Measurements from ENCODE around the gene FAM89A. TPM values are rescaled to one million over a fixed set of nuclear protein-coding genes. Genes with fewer than 3 reads are reported as not detected.

Gene FAM89A
- total RNA-seq, 1 experiment from 2014 or later: 23.6 TPM

GRCh38 chr1:231028682-231029081, 11.4 kb downstream of the FAM89A start:
- Histone ChIP-seq H3K79me2 (ENCODE audit: insufficient read depth, low read length) (peaks cover 51% of the 10 kb centered on the region), H3K9ac (ENCODE audit: low read length) (no peak overlapping the region), H3K4me3 (replicated peaks in 1 of 2; ENCODE audit: low read depth in 1 of 2, low read length in 2 of 2) (no peak overlapping the region), H2AFZ (ENCODE audit: low read depth, low read length, poor library complexity, severe bottlenecking) (no peak overlapping the region), H3K4me2 (ENCODE audit: low read length) (no peak overlapping the region), H3K27me3 (ENCODE audit: insufficient read depth, low read length) (no peaks in the 10 kb centered on the region), H3K9me2 (ENCODE audit: insufficient read depth) (no peaks in the 10 kb centered on the region), H3K9me3 (ENCODE audit: control insufficient read depth in 1 of 2, insufficient read depth in 1 of 2, low read depth in 1 of 2, low read length in 2 of 2) (no peaks in the 10 kb centered on the region), H3K4me1 (ENCODE audit: control insufficient read depth in 1 of 2, insufficient read depth in 2 of 2, low read length in 2 of 2) (no peaks in the 10 kb centered on the region), H4K20me1 (ENCODE audit: insufficient read depth) (no peaks in the 10 kb centered on the region), H3K27ac (ENCODE audit: low read depth, low read length) (no peak overlapping the region), H3K36me3 (ENCODE audit: control insufficient read depth in 1 of 2, insufficient read depth in 2 of 2, low read length in 2 of 2) (no peaks in the 10 kb centered on the region)
- intact Hi-C loops (cut with micrococcal nuclease): no loop called here
- ATAC-seq (no peak), DNase-seq (ENCODE audit: low read depth, low spot score) (no peak)
- RAD21 ChIA-PET (ENCODE audit: low non-redundant PET in 1 of 2, low total read pairs in 2 of 2, uncharacterized antibody in 2 of 2, unreplicated experiment in 2 of 2): no interaction called here
- POLR2A ChIA-PET: no interaction called here
- CTCF ChIA-PET: no interaction called here
- TF ChIP-seq CBX3 (IDR thresholded peaks at IDR 0.05; ENCODE audit: low read depth) (no peak), CTCF (IDR thresholded peaks at IDR 0.05 in 2 of 3, conservative IDR thresholded peaks at IDR 0.05 in 1 of 3; ENCODE audit: borderline replicate concordance in 1 of 3, insufficient read depth in 1 of 3, low read depth in 2 of 3, low read length in 2 of 3) (no peak), ZBTB33 (IDR thresholded peaks at IDR 0.05; ENCODE audit: extremely low read depth, insufficient replicate concordance, low read length) (no peak), ZNF274 (IDR thresholded peaks at IDR 0.05; ENCODE audit: low read depth, low read length) (no peak), JUND (IDR thresholded peaks at IDR 0.05) (no peak), SP1 (IDR thresholded peaks at IDR 0.05; ENCODE audit: low read depth) (no peak), ZFX (IDR thresholded peaks at IDR 0.05) (no peak), FOSL1 (IDR thresholded peaks at IDR 0.05; ENCODE audit: low read depth) (no peak), POLR2AphosphoS5 (IDR thresholded peaks at IDR 0.05; ENCODE audit: low read depth, low read length) (no peak), SIN3A (IDR thresholded peaks at IDR 0.05; ENCODE audit: low read depth) (no peak), YY1 (IDR thresholded peaks at IDR 0.05; ENCODE audit: extremely low read depth, insufficient replicate concordance, low read depth, low read length) (no peak), TCF7L2 (IDR thresholded peaks at IDR 0.05; ENCODE audit: borderline replicate concordance, extremely low read depth, insufficient read depth, insufficient read length) (no peak), ELF1 (IDR thresholded peaks at IDR 0.05; ENCODE audit: borderline replicate concordance, low read depth) (no peak), ATF3 (IDR thresholded peaks at IDR 0.05) (no peak), MAX (IDR thresholded peaks at IDR 0.05) (no peak), POLR2A (IDR thresholded peaks at IDR 0.05; ENCODE audit: borderline replicate concordance, extremely low read depth, insufficient read depth, insufficient read length) (no peak), REST (IDR thresholded peaks at IDR 0.05; ENCODE audit: low read depth) (no peak), EGR1 (IDR thresholded peaks at IDR 0.05; ENCODE audit: low read depth) (no peak)
- BruUV-seq (replicated peaks): no TSS peak

All from HCT116 (cell line).